Middle frontal gyrus (tissue), 1 donor: Measurements from ENCODE around the gene ABHD17C.
"Not testable (repeated sequence)": the region's sequence is repeated elsewhere in the genome, so short reads cannot be mapped to it uniquely, and the experiment has no call there.

Experiments used
- DNase-seq: peaks from one replicate; pipeline ENCODE4 v3.0.0-alpha.2; 2015; ENCODE audit warnings: low spot score; ENCODE audit errors: extremely low spot score

Gene ABHD17C

DNA sequence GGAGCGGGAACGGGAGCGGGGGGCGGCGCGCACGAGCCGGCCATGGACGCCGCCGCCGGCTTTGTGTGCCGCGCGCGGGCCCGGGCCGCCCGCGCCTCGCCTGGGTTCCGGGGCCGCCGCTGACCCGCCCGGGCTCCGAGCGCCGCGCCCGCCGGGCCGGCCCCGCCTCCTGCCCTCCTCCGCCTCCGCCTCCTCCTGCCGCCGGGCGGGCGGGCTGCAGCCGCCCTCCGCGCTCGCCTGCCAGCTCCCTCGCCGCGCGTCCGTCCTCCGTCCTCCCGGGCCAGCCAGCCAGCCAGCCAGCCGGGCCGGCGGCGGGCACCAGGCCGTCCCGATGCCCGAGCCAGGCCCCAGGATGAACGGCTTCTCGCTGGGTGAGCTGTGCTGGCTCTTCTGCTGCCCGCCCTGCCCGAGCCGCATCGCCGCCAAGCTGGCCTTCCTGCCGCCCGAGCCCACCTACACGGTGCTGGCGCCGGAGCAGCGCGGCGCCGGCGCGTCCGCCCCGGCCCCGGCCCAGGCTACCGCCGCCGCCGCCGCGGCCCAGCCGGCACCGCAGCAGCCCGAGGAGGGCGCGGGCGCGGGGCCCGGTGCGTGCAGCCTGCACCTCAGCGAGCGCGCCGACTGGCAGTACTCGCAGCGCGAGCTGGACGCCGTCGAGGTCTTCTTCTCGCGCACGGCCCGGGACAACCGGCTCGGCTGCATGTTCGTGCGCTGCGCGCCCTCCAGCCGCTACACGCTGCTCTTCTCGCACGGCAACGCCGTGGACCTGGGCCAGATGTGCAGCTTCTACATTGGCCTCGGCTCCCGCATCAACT, at the start of gene ABHD17C:
Gene ABHD17C, plus strand, starts transcription at position 212 of the 812 bp plus-strand sequence. Its CDS starts 120 bp downstream, at position 332.
- no peak for DNase-seq

DNA sequence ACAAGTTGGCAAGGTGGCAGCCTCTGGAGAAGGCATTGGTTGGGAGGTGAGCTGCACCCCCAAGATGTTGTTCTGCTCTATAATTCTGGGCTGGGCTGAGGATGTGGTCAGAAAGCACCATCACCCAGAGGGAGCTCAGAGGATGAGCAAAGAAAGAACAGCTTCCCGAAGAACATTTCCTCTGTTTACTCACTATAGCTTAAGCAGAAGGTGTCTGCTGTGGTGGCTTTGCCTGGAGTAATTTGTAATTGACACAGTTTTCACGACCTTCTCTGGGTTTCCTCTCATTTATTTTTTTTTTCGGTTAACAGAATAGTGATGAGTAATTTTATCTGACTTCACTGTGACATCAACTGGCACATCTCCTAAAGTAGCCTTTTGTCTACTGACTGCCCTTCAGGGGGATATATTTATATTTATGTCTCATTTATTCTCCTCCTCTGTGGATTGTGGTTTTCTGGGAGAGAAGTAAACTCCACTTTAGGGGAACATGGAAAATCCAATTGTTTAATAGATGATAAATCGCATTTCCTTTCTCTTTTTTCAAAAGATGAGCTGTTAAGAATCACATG, 49.5 kb upstream of the ABHD17C start:
- DNase-seq, result no peak

DNA sequence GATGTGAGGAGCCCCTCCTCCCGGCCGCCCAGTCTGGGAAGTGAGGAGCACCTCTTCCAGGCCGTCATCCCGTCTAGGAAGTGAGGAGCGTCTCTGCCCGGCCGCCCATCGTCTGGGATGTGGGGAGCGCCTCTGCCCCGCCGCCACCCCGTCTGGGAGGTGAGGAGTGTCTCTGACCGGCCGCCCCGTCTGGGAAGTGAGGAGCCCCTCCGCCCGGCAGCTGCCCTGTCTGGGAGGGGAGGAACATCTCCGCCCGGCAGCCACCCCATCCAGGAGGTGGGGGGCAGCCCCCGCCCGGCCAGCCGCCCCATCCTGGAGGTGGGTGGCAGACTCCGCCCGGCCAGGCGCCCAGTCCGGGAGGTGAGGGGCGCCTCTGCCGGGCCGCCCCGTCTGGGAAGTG, 47.7 kb upstream of the ABHD17C start:
- DNase-seq, result not testable (repeated sequence)

DNA sequence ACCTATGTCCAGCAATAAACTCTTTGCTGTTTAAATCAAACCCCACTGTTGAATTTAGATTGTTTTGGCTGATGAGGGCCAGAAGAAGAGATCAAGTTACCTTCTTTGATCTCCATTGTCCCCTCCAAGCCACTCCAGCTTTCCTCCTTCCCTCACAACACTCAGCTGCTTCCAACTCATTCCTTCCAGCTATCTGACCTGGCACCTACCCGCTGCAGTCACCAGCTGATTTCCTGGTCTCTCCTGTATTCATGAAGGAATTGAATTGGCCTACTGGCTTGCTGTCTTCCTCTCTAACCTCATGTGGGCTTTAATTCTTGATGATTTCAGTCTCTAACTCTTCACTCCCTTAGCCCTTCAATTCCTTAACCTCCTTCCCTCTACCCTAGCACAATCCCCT, 40.8 kb upstream of the ABHD17C start:
- DNase-seq, result no peak

- DNase-seq, result no peak
These were observed 35.7 kb upstream of the ABHD17C start for GRCh38 chr15:80659375-80659774.

DNA sequence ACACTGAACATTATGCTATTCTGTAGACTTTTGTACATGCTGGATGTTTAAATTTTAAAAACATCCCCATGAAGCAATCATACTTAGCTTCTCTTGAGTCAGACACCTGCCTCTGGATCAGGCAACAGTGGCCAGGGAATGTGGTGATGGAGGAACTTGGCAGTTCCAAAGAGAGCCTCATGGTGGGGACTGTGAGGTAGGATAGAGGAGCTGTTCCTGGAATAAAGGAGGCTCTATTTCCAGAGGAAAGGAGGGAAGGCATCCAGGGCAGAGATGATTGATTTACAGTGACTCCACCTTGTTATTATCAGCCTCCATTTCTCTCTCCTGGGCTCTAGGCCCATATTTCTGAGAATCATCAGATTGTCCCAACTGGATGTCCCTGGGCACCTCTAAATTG, 35.0 kb upstream of the ABHD17C start:
- DNase-seq, result no peak

- DNase-seq, result no peak
These were observed 33.0 kb upstream of the ABHD17C start for GRCh38 chr15:80662129-80662528.

DNA sequence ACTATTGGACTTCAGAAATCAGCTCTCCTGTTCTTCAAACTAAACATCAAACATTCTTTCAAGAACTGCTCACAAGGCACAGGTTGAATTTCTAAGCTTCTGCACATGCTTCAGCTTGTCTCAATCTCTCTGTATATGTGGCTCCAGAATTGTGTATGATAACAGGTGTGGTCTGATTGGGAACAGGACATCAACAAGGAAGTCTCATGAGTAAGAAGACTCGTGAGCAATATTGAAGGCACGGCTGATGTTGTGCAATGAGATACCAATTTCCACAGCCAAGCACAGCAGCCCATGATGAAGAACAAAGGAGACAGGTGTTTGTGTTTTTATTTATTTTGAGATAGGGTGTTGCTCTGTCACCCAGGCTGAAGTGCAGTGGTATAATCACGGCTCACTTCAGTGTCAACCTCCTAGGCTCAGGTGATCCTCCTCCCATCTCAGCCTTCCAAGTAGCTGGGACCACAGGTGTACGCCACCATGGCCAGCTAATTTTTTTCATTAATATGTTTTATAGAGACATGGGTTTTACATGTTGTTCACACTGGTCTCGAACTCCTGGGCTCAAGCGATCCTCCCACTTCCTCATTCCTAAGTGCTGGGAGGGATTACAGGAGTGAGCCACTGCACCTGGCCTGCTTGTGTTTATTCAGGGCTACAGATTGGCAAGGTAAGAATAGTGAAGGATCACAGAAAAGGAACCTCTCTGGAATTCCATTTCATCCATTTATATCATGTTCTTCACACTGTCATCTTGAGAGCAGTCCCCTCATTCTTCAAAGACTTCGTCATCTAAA, 32.2 kb upstream of the ABHD17C start:
- DNase-seq, result no peak

DNA sequence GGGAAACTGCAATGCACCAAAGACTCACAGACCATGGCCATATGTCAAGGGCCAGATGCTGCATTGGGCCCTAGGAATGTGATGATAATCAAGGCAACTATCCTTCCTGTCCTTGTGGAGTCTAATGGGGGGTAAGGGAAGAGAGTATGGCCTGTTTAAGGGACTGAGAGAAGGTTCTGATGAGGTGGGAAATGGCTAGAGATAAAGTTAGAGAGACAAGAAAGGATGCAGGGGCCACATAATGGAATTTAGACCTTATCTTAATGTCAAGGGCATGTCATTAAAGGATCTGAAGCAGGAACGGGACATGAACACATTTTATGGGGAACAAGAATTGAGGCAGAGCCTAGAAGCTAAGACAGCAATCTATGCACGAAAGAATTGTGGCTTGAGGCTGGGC, 30.0 kb upstream of the ABHD17C start:
- DNase-seq, result no peak

GRCh38 chr15:80667936-80668335, 27.2 kb upstream of the ABHD17C start:
- no peak for DNase-seq

DNA sequence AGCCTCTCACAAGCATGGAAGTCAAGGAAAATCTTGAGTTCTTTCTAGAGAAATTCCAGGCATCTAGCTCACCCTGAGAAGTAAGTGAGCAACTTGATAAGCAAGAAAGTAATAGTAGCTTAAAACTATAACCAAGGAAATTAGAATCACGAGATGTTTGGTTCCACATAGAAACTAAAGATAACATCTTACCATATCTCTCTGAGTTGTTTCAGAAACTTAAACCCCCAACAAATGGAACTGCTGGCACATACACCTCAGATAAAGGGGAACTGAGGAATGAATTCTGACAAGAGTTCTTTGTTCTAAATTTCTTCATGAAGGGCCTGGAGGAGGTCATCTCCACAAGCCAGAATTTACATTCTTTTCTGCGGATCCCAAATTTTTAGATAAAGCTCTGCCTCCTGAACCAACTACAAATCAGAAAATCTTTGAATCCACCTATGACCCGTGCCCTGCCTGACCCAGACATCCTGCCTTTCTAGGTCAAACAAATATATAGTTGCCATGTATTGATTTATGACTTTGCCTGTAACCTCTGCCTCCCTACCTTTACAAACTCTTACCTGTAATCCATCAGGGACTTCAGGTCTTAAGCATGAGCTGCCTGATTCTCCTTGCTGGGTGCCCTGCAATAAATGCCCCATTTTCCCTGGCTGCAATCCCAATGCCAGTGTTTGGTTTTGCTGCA, 26.4 kb upstream of the ABHD17C start:
- no peak for DNase-seq

GRCh38 chr15:80669663-80670273, 25.3 kb upstream of the ABHD17C start:
- no peak for DNase-seq

GRCh38 chr15:80673561-80674244, 21.4 kb upstream of the ABHD17C start:
- DNase-seq, result no peak

GRCh38 chr15:80674245-80674614, 20.9 kb upstream of the ABHD17C start:
- no peak for DNase-seq

DNA sequence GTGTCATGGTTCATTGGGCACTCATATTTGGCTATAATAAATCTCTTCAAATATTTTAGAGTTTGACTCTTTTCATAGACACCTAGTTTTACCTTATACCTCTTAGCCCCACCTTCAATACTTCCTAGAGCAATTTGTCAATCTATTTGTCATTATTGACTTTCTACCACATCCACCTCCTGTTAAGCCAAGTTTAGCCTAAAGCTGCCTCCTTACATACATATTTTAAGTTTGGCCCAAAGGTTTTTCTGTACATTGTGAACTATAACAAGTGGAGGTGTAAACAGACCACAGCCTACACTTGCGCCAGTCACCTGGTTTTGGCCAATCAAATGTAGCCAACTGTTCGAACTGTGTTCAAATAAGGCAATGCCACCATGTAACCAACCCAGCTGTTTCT, 18.1 kb upstream of the ABHD17C start:
- no peak for DNase-seq

DNA sequence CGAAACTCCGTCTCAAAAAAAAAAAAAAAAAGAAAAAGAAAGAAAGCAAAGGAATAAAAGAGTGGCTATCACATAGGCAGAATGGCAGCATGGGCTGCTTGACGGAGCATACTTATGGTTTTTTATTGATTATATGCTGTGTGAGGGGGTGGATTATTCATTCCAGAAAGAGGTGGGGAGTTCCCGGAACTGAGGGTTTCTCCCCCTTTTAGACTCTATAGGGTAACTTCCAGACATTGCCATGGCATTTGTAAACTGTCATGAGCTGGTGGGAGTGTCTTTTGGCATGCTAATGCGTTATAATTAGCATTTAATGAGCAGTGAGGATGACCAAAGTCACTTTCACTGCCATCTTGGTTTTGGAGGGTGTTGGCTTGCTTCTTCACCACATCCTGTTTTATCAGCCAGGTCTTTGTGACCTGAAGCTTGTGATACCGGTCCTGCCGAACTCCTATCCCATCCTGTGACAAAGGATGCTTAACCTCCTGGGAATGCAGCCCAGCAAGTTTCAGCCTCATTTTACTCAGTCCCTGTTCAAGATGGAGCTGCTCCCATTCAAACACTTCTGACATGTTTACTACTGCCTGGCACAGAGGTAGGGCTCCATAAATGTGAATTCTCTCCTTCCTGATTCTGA, 15.8 kb upstream of the ABHD17C start:
- no peak for DNase-seq

DNA sequence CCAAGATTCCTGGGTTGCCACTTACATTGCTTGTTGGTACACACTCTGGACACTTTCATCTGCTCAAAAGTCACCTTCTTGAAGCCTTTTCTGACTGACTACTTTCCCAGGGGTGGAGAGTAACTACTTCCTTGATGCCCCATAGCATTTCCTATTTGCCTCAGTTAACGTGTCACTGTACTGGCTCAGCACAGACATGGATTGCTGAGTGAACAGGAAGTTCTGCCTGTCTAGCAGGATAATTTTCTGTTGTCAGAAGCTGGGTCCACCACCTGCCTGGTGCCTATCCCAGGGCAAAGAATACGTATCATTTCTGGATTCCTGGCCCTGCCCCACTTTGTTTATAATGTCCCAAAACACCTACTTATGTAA, 15.3 kb upstream of the ABHD17C start:
- DNase-seq, result no peak

DNA sequence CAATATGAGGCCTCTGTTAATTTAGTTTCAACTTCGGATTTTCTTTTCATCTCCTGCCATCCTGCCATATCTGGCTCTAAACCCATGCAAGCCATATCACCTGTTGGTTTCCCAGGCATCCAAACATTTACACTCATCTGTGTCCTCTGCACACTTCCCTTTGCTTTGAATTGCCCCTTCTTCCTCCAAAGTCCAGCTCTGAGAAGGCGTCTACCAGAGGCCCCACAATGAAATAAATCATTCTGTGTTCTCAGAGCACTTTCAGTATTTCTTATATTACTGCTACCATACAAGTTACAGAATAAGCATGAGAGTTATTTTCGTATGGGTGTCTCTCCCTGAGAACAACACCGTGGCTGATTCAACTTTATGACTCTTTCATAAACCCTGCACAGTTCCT, 12.9 kb upstream of the ABHD17C start:
- no peak for DNase-seq

DNA sequence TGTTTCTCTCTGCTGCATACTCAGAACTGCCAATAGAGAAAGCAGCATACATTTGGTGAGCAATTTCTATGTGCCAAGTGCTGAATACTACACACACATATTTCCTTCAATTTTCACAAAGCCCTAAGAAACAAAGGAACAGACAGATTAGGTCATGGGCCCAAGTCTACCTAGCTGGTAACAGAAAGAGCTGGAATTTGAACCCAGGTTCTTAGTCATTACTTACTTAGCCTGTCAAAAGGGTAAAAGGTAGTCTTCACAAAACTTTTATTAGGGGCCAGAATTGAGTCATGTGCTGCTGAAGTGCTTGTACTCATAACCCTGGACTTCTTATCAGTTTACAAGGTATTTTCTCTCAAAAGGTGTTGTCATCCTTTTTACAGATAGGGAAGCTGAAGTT, 10.4 kb upstream of the ABHD17C start:
- no peak for DNase-seq

DNA sequence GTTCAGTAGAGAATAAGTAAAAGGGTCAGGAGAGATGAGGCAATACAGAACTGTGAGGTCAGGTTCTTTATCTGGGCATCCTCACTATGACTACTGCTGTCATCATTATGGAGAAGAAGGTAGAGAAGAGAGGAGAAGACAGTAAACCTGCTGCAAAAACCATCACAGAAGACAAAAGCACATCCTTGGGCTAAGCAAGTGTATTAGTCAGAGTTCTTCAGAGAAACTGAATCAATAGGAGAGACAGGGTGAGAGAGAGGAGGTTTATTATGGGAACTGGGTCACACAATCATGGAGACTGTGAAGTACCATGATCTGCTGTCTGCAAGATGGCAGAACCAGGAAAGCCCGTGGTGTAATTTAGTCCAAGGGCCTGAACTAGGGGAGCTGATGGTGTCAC, 9.5 kb upstream of the ABHD17C start:
- no peak for DNase-seq
